HL-60 (cell line): ENCODE measurements around the gene ITPA.

Experiments used
- GABPA ChIP-seq: IDR thresholded peaks from 2 replicates; pipeline ENCODE4 v1.6.1; 2012; ENCODE audit warnings: low read depth
- REST ChIP-seq: IDR thresholded peaks from 2 replicates; pipeline ENCODE4 v1.6.1; 2012; ENCODE audit warnings: low read depth; ENCODE audit not compliant: insufficient replicate concordance
- TF ChIP-seq, protein P1 (sequence below): IDR thresholded peaks from one replicate; pipeline ENCODE4 v1.5.1; 2011; ENCODE audit warnings: low read length, control low read depth, inconsistent platforms; ENCODE audit not compliant: insufficient read depth

GRCh38 chr20:3223651-3223993 lies 14.3 kb downstream of the ITPA start:
- TF ChIP-seq, protein P1, sequence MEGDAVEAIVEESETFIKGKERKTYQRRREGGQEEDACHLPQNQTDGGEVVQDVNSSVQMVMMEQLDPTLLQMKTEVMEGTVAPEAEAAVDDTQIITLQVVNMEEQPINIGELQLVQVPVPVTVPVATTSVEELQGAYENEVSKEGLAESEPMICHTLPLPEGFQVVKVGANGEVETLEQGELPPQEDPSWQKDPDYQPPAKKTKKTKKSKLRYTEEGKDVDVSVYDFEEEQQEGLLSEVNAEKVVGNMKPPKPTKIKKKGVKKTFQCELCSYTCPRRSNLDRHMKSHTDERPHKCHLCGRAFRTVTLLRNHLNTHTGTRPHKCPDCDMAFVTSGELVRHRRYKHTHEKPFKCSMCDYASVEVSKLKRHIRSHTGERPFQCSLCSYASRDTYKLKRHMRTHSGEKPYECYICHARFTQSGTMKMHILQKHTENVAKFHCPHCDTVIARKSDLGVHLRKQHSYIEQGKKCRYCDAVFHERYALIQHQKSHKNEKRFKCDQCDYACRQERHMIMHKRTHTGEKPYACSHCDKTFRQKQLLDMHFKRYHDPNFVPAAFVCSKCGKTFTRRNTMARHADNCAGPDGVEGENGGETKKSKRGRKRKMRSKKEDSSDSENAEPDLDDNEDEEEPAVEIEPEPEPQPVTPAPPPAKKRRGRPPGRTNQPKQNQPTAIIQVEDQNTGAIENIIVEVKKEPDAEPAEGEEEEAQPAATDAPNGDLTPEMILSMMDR, result no peak
- no peak for TF ChIP-seq GABPA
- TF ChIP-seq REST, result no peak
